ENCODE results near the gene ATPAF2. TPM values are rescaled to one million over a fixed set of nuclear protein-coding genes. Genes with fewer than 3 reads are reported as not detected.

ATPAF2 gene
- total RNA-seq, 1 experiment from 2014 or later: 46.1 TPM

GRCh38 chr17:17993852-17994251, 45.1 kb downstream of the ATPAF2 start:
- no peak overlapping the region for H2AFZ ChIP-seq (ENCODE audit: low read depth, low read length, poor library complexity, severe bottlenecking)
- no peaks in the 10 kb centered on the region for H3K9me3 ChIP-seq (ENCODE audit: control insufficient read depth in 1 of 2, insufficient read depth in 1 of 2, low read depth in 1 of 2, low read length in 2 of 2)
- H3K4me2 ChIP-seq (ENCODE audit: low read length): no peak overlapping the region
- intact Hi-C loops (cut with micrococcal nuclease): loop anchor here (5.0 kb wide), 1 partner anchor 43 kb away; the partner anchor contains the start of genes ATPAF2 and GID4
- H3K4me1 ChIP-seq (ENCODE audit: control insufficient read depth in 1 of 2, insufficient read depth in 2 of 2, low read length in 2 of 2): peaks cover 18 to 34% of the 10 kb centered on the region in 2 experiments
- no peak for ATAC-seq
- no peak for DNase-seq (ENCODE audit: low read depth, low spot score)
- H3K4me3 ChIP-seq (replicated peaks in 1 of 2; ENCODE audit: low read depth in 1 of 2, low read length in 2 of 2): no peak overlapping the region
- TF ChIP-seq REST (IDR thresholded peaks at IDR 0.05; ENCODE audit: low read depth): no peak
- no peak for TF ChIP-seq YY1 (IDR thresholded peaks at IDR 0.05; ENCODE audit: extremely low read depth, insufficient replicate concordance, low read depth, low read length)
- TF ChIP-seq SP1 (IDR thresholded peaks at IDR 0.05; ENCODE audit: low read depth): no peak
- no peak for TF ChIP-seq CEBPB (IDR thresholded peaks at IDR 0.05; ENCODE audit: low read depth)
- TF ChIP-seq ELF1 (IDR thresholded peaks at IDR 0.05; ENCODE audit: borderline replicate concordance, low read depth): no peak
- no peak for TF ChIP-seq JUND (IDR thresholded peaks at IDR 0.05)
- TF ChIP-seq, protein P1, sequence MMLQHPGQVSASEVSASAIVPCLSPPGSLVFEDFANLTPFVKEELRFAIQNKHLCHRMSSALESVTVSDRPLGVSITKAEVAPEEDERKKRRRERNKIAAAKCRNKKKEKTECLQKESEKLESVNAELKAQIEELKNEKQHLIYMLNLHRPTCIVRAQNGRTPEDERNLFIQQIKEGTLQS (IDR thresholded peaks at IDR 0.05): no peak
- no peak for TF ChIP-seq MAX (IDR thresholded peaks at IDR 0.05)
- TF ChIP-seq SIN3A (IDR thresholded peaks at IDR 0.05; ENCODE audit: low read depth): no peak
- TF ChIP-seq CTCF (IDR thresholded peaks at IDR 0.05 in 2 of 3, conservative IDR thresholded peaks at IDR 0.05 in 1 of 3; ENCODE audit: borderline replicate concordance in 1 of 3, insufficient read depth in 1 of 3, low read depth in 2 of 3, low read length in 2 of 3): no peak
- TF ChIP-seq EZH2phosphoT487 (IDR thresholded peaks at IDR 0.05; ENCODE audit: borderline replicate concordance): no peak
- TF ChIP-seq ZNF274 (IDR thresholded peaks at IDR 0.05; ENCODE audit: low read depth, low read length): no peak
- no peak for TF ChIP-seq EGR1 (IDR thresholded peaks at IDR 0.05; ENCODE audit: low read depth)
- no peak for TF ChIP-seq RAD21 (IDR thresholded peaks at IDR 0.05; ENCODE audit: low read depth)
- no peak for TF ChIP-seq POLR2A (IDR thresholded peaks at IDR 0.05; ENCODE audit: borderline replicate concordance, extremely low read depth, insufficient read depth, insufficient read length)
- TF ChIP-seq POLR2AphosphoS5 (IDR thresholded peaks at IDR 0.05; ENCODE audit: low read depth, low read length): no peak
- no peaks in the 10 kb centered on the region for H4K20me1 ChIP-seq (ENCODE audit: insufficient read depth)
- H3K9me2 ChIP-seq (ENCODE audit: insufficient read depth): no peaks in the 10 kb centered on the region
- CTCF ChIA-PET: interaction anchor here (0.8 to 1.0 kb wide), 2 partner anchors 14 kb away, joined by 4 to 6 read pairs; no protein-coding TSS in a partner anchor
- no peak overlapping the region; the same call in 1 of the 2 replicates for H3K27ac ChIP-seq (ENCODE audit: low read depth, low read length)
- no peaks in the 10 kb centered on the region for H3K27me3 ChIP-seq (ENCODE audit: insufficient read depth, low read length)
- RAD21 ChIA-PET (ENCODE audit: low non-redundant PET in 1 of 2, low total read pairs in 2 of 2, uncharacterized antibody in 2 of 2, unreplicated experiment in 2 of 2): no interaction called here
- H3K79me2 ChIP-seq (ENCODE audit: insufficient read depth, low read length): no peaks in the 10 kb centered on the region
- H3K36me3 ChIP-seq (ENCODE audit: control insufficient read depth in 1 of 2, insufficient read depth in 2 of 2, low read length in 2 of 2): no peaks in the 10 kb centered on the region
- no peak overlapping the region for H3K9ac ChIP-seq (ENCODE audit: low read length)
- BruUV-seq (replicated peaks): no TSS peak
- POLR2A ChIA-PET: no interaction called here
